ENCODE data around the gene PHPT1.
A peak's percentile ranks its signal among the peaks of the same experiment; 100 is the strongest.

The PHPT1 gene

DNA sequence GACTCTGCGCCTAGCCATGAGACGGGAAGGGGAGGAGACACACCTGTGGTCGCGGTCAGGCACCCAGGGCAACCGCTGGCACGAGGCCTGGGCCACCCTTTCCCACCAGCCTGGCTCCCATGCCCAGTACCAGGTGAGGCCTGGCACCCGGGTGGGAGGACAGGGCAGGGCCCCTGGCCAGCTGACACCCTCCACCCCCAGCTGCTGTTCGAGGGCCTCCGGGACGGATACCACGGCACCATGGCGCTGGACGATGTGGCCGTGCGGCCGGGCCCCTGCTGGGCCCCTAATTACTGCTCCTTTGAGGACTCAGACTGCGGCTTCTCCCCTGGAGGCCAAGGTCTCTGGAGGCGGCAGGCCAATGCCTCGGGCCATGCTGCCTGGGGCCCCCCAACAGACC is 8.0 kb downstream of the PHPT1 start:
- H3K9me3 ChIP-seq = no peaks in the 10 kb centered on the region
- intact Hi-C loops (cut with DNase I; ENCODE audit: low total_unique reads) = no loop called here
- H3K27me3 ChIP-seq = no peaks in the 10 kb centered on the region
- peaks cover 4 to 22% (median 14%) of the 10 kb centered on the region in 3 donors for H3K36me3 ChIP-seq
- no peak overlapping the region for H3K27ac ChIP-seq
- H3K4me3 ChIP-seq = no peak overlapping the region
- H3K4me1 ChIP-seq = peaks cover 0 to 30% (median 17%) of the 10 kb centered on the region in 4 donors
- TF ChIP-seq, protein P1, sequence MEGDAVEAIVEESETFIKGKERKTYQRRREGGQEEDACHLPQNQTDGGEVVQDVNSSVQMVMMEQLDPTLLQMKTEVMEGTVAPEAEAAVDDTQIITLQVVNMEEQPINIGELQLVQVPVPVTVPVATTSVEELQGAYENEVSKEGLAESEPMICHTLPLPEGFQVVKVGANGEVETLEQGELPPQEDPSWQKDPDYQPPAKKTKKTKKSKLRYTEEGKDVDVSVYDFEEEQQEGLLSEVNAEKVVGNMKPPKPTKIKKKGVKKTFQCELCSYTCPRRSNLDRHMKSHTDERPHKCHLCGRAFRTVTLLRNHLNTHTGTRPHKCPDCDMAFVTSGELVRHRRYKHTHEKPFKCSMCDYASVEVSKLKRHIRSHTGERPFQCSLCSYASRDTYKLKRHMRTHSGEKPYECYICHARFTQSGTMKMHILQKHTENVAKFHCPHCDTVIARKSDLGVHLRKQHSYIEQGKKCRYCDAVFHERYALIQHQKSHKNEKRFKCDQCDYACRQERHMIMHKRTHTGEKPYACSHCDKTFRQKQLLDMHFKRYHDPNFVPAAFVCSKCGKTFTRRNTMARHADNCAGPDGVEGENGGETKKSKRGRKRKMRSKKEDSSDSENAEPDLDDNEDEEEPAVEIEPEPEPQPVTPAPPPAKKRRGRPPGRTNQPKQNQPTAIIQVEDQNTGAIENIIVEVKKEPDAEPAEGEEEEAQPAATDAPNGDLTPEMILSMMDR (IDR thresholded peaks at IDR 0.05) = no peak
- DNase-seq = peak in 1 of 2 donors; percentile 62

DNA sequence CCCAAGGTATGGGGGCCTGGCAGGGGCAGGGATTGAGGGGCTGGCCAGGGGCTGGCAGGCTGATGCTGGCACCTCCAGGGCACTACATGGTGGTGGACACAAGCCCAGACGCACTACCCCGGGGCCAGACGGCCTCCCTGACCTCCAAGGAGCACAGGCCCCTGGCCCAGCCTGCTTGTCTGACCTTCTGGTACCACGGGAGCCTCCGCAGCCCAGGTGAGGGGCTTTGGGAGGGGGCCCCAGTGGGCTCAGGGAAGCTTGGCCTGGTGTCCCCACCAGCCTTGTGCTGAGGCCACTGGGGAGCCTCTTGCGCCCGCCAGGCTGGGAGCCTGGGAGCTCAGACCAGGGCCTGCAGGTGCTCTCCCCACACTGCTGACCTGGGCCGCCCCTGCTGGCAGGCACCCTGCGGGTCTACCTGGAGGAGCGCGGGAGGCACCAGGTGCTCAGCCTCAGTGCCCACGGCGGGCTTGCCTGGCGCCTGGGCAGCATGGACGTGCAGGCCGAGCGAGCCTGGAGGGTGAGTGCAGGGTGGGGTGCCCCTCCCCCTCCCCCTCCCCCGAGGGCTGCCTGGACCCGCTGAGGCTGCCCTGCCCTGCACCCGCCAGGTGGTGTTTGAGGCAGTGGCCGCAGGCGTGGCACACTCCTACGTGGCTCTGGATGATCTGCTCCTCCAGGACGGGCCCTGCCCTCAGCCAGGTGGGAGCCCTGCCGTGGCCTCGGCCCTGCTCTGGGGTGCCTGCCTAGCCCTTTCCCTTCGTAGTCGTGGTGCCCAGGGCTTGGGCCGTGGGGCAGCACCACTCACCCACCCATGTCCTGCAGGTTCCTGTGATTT is 8.6 kb downstream of the PHPT1 start:
- intact Hi-C loops (cut with DNase I; ENCODE audit: low total_unique reads) = no loop called here
- peaks cover 0 to 30% (median 17%) of the 10 kb centered on the region in 4 donors for H3K4me1 ChIP-seq

GRCh38 chr9:136858452-136858843 is 9.2 kb downstream of the PHPT1 start:
- Histone ChIP-seq H3K4me3 (no peak overlapping the region), H3K9me3 (no peaks in the 10 kb centered on the region), H3K36me3 (peaks cover 17 to 35% (median 27%) of the 10 kb centered on the region in 3 donors), H3K27me3 (no peaks in the 10 kb centered on the region), H3K27ac (peak overlapping the region in 1 of 2 donors; percentile 63), H3K4me1 (peaks cover 0 to 34% (median 17%) of the 10 kb centered on the region in 4 donors)
- DNase-seq = no peak
- intact Hi-C loops (cut with DNase I; ENCODE audit: low total_unique reads) = no loop called here
- TF ChIP-seq, protein P1 (IDR thresholded peaks at IDR 0.05) = no peak

More for the DNA sequence above, 8.6 kb downstream of the PHPT1 start:
- Histone ChIP-seq H3K27me3 (no peaks in the 10 kb centered on the region), H3K27ac (no peak overlapping the region), H3K36me3 (peaks cover 10 to 29% (median 20%) of the 10 kb centered on the region in 3 donors), H3K9me3 (no peaks in the 10 kb centered on the region), H3K4me3 (no peak overlapping the region)
- TF ChIP-seq, protein P1 (IDR thresholded peaks at IDR 0.05) = no peak
- no peak for DNase-seq

- peak overlapping the region in 1 of 2 donors; percentile 63 for H3K27ac ChIP-seq
- TF ChIP-seq, protein P1 (IDR thresholded peaks at IDR 0.05) = no peak
- DNase-seq = peak in 1 of 2 donors; percentile 86
Observed at GRCh38 chr9:136858844-136859757, 9.9 kb downstream of the PHPT1 start.

DNA sequence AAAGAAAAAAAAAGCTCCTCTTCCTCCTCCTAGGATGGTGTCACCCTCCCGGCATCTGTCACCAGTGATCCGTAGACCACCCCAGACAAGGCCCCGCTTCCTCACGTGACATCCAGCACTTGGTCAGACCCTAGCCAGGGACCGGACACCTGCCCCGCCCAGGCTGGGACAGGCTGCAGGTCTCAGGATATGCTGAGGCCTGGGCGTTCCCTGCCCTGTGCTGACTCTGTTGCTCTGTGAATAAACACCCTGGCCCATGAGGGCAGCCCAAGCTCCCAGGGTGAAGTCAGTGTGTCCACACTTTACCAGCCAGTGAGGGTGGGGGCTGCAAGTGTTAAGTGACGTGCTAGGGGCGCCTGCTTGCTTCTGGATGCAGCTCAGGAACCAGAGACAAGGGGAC is 11.3 kb downstream of the PHPT1 start:
- TF ChIP-seq, protein P1 (IDR thresholded peaks at IDR 0.05) = no peak
- Histone ChIP-seq H3K4me3 (no peak overlapping the region), H3K27me3 (no peaks in the 10 kb centered on the region), H3K27ac (peak overlapping the region in 1 of 2 donors; percentile 63), H3K9me3 (no peaks in the 10 kb centered on the region), H3K4me1 (peaks cover 0 to 54% (median 37%) of the 10 kb centered on the region in 4 donors), H3K36me3 (peaks cover 20 to 37% (median 30%) of the 10 kb centered on the region in 3 donors)
- DNase-seq = no peak
- intact Hi-C loops (cut with DNase I; ENCODE audit: low total_unique reads) = no loop called here

More at GRCh38 chr9:136858844-136859757, 9.9 kb downstream of the PHPT1 start:
- Histone ChIP-seq H3K4me1 (peaks cover 0 to 40% (median 23%) of the 10 kb centered on the region in 4 donors), H3K36me3 (peaks cover 20 to 41% (median 30%) of the 10 kb centered on the region in 3 donors), H3K9me3 (no peaks in the 10 kb centered on the region), H3K27me3 (no peaks in the 10 kb centered on the region), H3K4me3 (no peak overlapping the region)
- intact Hi-C loops (cut with DNase I; ENCODE audit: low total_unique reads) = no loop called here
